ENCODE measurements around the gene FURIN.
A peak's percentile ranks its signal among the peaks of the same experiment; 100 is the strongest.
"Not testable (repeated sequence)": the region's sequence is repeated elsewhere in the genome, so short reads cannot be mapped to it uniquely, and the experiment has no call there.

The FURIN gene

GRCh38 chr15:90902840-90903732 lies 34.7 kb downstream of the FURIN start, which contains the start of gene MAN2A2:
Gene MAN2A2 (plus strand): TSS chr15:90903302. CDS start chr15:90904208, 906 bp downstream.
- peak; percentile 53 for DNase-seq (ENCODE audit: low spot score)

GRCh38 chr15:90903733-90904536 lies 35.5 kb downstream of the FURIN start:
- no peak for DNase-seq (ENCODE audit: low spot score)

- no peak for DNase-seq (ENCODE audit: low spot score)
These were observed 36.4 kb downstream of the FURIN start for GRCh38 chr15:90904746-90905145.

GRCh38 chr15:90905306-90906180 lies 37.2 kb downstream of the FURIN start:
- DNase-seq (ENCODE audit: low spot score) = no peak

- no peak for DNase-seq (ENCODE audit: low spot score)
These were observed 37.9 kb downstream of the FURIN start for GRCh38 chr15:90906181-90906849.

- DNase-seq (ENCODE audit: low spot score) = no peak
These were observed 38.8 kb downstream of the FURIN start for GRCh38 chr15:90907051-90907660.

- no peak for DNase-seq (ENCODE audit: low spot score)
These were observed 39.6 kb downstream of the FURIN start for GRCh38 chr15:90907838-90908507.

GRCh38 chr15:90909449-90909848 lies 41.1 kb downstream of the FURIN start:
- not testable (repeated sequence) for DNase-seq (ENCODE audit: low spot score)

GRCh38 chr15:90909976-90910375 lies 41.6 kb downstream of the FURIN start:
- DNase-seq (ENCODE audit: low spot score) = no peak

GRCh38 chr15:90910441-90911301 lies 42.3 kb downstream of the FURIN start:
- DNase-seq (ENCODE audit: low spot score) = no peak

- DNase-seq (ENCODE audit: low spot score) = no peak
These were observed 42.9 kb downstream of the FURIN start for GRCh38 chr15:90911302-90911623.

- DNase-seq (ENCODE audit: low spot score) = no peak
These were observed 43.8 kb downstream of the FURIN start for GRCh38 chr15:90911906-90912769.

GRCh38 chr15:90912770-90913075 lies 44.3 kb downstream of the FURIN start:
- no peak for DNase-seq (ENCODE audit: low spot score)

GRCh38 chr15:90913398-90913944 lies 45.1 kb downstream of the FURIN start:
- no peak for DNase-seq (ENCODE audit: low spot score)

- no peak for DNase-seq (ENCODE audit: low spot score)
These were observed 46.1 kb downstream of the FURIN start for GRCh38 chr15:90914305-90915080.

- no peak for DNase-seq (ENCODE audit: low spot score)
These were observed 46.9 kb downstream of the FURIN start for GRCh38 chr15:90915216-90915807.

GRCh38 chr15:90915808-90916440 lies 47.5 kb downstream of the FURIN start:
- no peak for DNase-seq (ENCODE audit: low spot score)

All from LoVo (cell line).